HepG2 (cell line): ENCODE measurements around the gene DOLK. TPM values are rescaled to one million over a fixed set of nuclear protein-coding genes. Genes with fewer than 3 reads are reported as not detected.
A peak's percentile ranks its signal among the peaks of the same experiment; 100 is the strongest.

ENCODE experiments used
- AGO1 ChIP-seq: fragments of 200-400 bp; formaldehyde crosslinking; IDR thresholded peaks from 2 replicates; pipeline ENCODE4 v1.6.1; 2017; ENCODE audit warnings: mild to moderate bottlenecking, low read depth, low read length, moderate library complexity; ENCODE audit not compliant: poor library complexity, severe bottlenecking
- CBX5 ChIP-seq: sonication (generic); formaldehyde crosslinking; IDR thresholded peaks from 2 replicates; pipeline ENCODE4 v1.4.0; 2020; ENCODE audit warnings: missing genetic modification reagents, borderline replicate concordance
- CHCHD3 ChIP-seq: sonication (generic); formaldehyde crosslinking; IDR thresholded peaks from 2 replicates; pipeline ENCODE4 v1.8.0; 2022; ENCODE audit warnings: mild to moderate bottlenecking, missing genetic modification reagents, moderate library complexity
- FOXO1 ChIP-seq: sonication (generic); formaldehyde crosslinking; IDR thresholded peaks from 2 replicates; pipeline ENCODE4 v1.4.0; 2020; ENCODE audit warnings: missing genetic modification reagents
- GATA4 ChIP-seq: sonication (generic); IDR thresholded peaks from 2 replicates; pipeline ENCODE4 v1.6.1; 2016; ENCODE audit warnings: antibody characterized with exemption, low read depth, borderline replicate concordance
- GATAD1 ChIP-seq: IDR thresholded peaks from 2 replicates; pipeline ENCODE4 v1.6.1; 2016; ENCODE audit warnings: missing genetic modification reagents, missing compliant biosample characterization
- IRF2 ChIP-seq: IDR thresholded peaks from 2 replicates; pipeline ENCODE4 v1.6.1; 2018; ENCODE audit warnings: missing genetic modification reagents, missing compliant biosample characterization
- KMT2A ChIP-seq: sonication (generic); formaldehyde crosslinking; IDR thresholded peaks from 2 replicates; pipeline ENCODE4 v1.4.0; 2020; ENCODE audit warnings: missing genetic modification reagents
- MBNL3 ChIP-seq: fragments of 250-450 bp; sonication (Bioruptor Pico); conservative IDR thresholded peaks from 2 replicates; pipeline ENCODE4 v1.8.0; 2022; ENCODE audit warnings: mild to moderate bottlenecking, inconsistent platforms
- RBFOX2 ChIP-seq: fragments of 200-400 bp; formaldehyde crosslinking; IDR thresholded peaks from 2 replicates; pipeline ENCODE4 v1.6.1; 2017; ENCODE audit warnings: low read depth, mild to moderate bottlenecking, low read length
- SIN3B ChIP-seq: fragments of 150-350 bp; IDR thresholded peaks from 2 replicates; pipeline ENCODE4 v1.6.1; 2014; ENCODE audit warnings: low read length
- SYNCRIP ChIP-seq: fragments of 200-400 bp; formaldehyde crosslinking; IDR thresholded peaks from 2 replicates; pipeline ENCODE4 v1.6.1; 2018; ENCODE audit warnings: mild to moderate bottlenecking, low read depth, low read length; ENCODE audit not compliant: insufficient read depth
- TEAD2 ChIP-seq: sonication (generic); formaldehyde crosslinking; IDR thresholded peaks from 2 replicates; pipeline ENCODE4 v1.9.0; 2021; ENCODE audit warnings: missing genetic modification reagents
- TMF1 ChIP-seq: sonication (generic); formaldehyde crosslinking; IDR thresholded peaks from 2 replicates; pipeline ENCODE4 v1.8.1; 2022; ENCODE audit warnings: low read depth, missing genetic modification reagents
- ZNF296 ChIP-seq: sonication (generic); formaldehyde crosslinking; conservative IDR thresholded peaks from 2 replicates; pipeline ENCODE4 v1.5.0; 2020; ENCODE audit warnings: mild to moderate bottlenecking, missing genetic modification reagents
- ZNF441 ChIP-seq: sonication (generic); formaldehyde crosslinking; IDR thresholded peaks from 2 replicates; pipeline ENCODE4 v1.7.0; 2021; ENCODE audit warnings: missing genetic modification reagents, borderline replicate concordance
- ZNF557 ChIP-seq: sonication (generic); formaldehyde crosslinking; IDR thresholded peaks from 2 replicates; pipeline ENCODE4 v1.4.0; 2020; ENCODE audit warnings: missing genetic modification reagents
- ZNF678 ChIP-seq: sonication (generic); formaldehyde crosslinking; IDR thresholded peaks from 2 replicates; pipeline ENCODE4 v1.4.0; 2020; ENCODE audit warnings: mild to moderate bottlenecking, missing genetic modification reagents
- polyA plus RNA-seq, 8 experiments: library from polyadenylated mRNA; depleted of rRNA in 3 of 8; stranded (reverse) in 7 of 8; unstranded in 1 of 8; fragments of >200 nt; fragmentation: Illumina TruSeq in 4 of 8; extraction: Trizol in 4 of 8; gene quantifications; 2 replicates each; pipeline versions ENCODE4 v1.2.1 to v1.2.3, GENCODE V29; 2011 to 2016; ENCODE audit warnings: low read depth in 4 of 8, missing spikeins in 1 of 8, mixed read lengths in 1 of 8; ENCODE audit not compliant: insufficient read depth in 1 of 8
- total RNA-seq, 5 experiments: library from RNA; depleted of rRNA; stranded (reverse); fragments of >200 nt; fragmentation: Illumina TruSeq; extraction: Trizol; gene quantifications; 2 replicates each; pipeline ENCODE4 v1.2.3, GENCODE V29; 2016; ENCODE audit warnings: low read depth in 1 of 5
- TF ChIP-seq, protein P1 (sequence below): sonication (generic); formaldehyde crosslinking; IDR thresholded peaks from 2 replicates; pipeline ENCODE4 v1.4.0; 2020; ENCODE audit warnings: missing genetic modification reagents; ENCODE audit errors: not compliant biosample characterization
- TF ChIP-seq, protein P2 (sequence below): sonication (generic); formaldehyde crosslinking; IDR thresholded peaks from 2 replicates; pipeline ENCODE4 v1.4.0; 2020; ENCODE audit warnings: missing genetic modification reagents
- TF ChIP-seq, protein P3 (sequence below): IDR thresholded peaks from 2 replicates; pipeline ENCODE4 v1.6.1; 2016
- TF ChIP-seq, protein P4 (sequence below): sonication (generic); formaldehyde crosslinking; IDR thresholded peaks from 2 replicates; pipeline ENCODE4 v1.4.0; 2020; ENCODE audit warnings: missing genetic modification reagents

Gene DOLK
- total and polyA plus RNA-seq, 2 of the 13 experiments (the other 11 are each of a cell fraction or from before 2014, with no cell fraction given): 15.4 to 18.7 TPM

DNA sequence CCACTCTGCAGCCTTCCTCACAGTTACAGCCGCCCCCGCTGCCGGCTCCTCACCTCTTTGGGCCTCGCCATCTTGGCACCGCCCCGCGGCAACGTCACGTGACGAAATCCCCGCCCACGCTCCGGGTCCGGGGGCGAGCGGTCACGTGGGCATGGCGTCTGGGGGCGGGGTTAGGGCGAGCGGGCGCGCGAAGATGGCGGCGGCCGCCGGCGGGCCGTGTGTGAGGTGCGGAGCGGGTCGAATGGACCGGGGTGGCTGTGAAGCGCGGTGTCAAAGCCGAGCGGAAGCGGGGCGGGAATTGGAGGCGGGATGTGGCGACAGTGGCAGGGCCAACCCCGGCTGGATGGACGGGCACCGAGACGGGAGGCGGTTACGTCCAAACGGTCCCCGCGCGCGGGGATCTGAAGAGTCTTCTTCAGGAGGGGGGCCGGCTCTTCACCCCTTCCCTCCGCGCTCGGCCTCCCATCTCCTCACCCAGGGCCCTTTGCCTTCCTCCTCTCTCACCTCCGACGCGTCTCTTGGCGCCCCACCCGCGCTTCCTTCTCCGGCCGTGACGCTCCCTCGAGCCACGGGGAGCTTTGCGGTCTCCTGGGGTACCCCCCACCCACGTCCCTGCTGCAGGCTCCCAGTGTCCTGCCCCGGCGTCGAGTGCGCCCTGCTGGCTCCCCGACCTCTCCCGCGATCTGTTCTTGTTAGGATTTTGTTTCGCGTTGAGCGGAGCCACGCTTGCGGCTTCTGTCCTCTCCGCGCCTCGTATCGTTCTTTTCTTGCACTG, at the start of gene DOLK, which contains the start of gene NUP188 (continued):
- TF ChIP-seq IRF2 (CRISPR knock-in tag): peak; percentile 53; the same call in 1 of the 2 replicates
- TF ChIP-seq AGO1: peak; percentile 60
- TF ChIP-seq, protein P1, sequence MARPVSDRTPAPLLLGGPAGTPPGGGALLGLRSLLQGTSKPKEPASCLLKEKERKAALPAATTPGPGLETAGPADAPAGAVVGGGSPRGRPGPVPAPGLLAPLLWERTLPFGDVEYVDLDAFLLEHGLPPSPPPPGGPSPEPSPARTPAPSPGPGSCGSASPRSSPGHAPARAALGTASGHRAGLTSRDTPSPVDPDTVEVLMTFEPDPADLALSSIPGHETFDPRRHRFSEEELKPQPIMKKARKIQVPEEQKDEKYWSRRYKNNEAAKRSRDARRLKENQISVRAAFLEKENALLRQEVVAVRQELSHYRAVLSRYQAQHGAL (CRISPR knock-in tag): no peak
- TF ChIP-seq ZNF296 (CRISPR knock-in tag): no peak
- no peak for TF ChIP-seq SYNCRIP
- peak; percentile 98 for TF ChIP-seq RBFOX2
- TF ChIP-seq FOXO1 (CRISPR knock-in tag): peak; percentile 10; the same call in 1 of the 2 replicates
- peak; percentile 64; the same call in 1 of the 2 replicates for TF ChIP-seq GATA4
- TF ChIP-seq GATAD1 (CRISPR knock-in tag): peak; percentile 91
- no peak for TF ChIP-seq CHCHD3 (CRISPR knock-in tag)
- peak; percentile 84; the same call in 1 of the 2 replicates for TF ChIP-seq ZNF441 (CRISPR knock-in tag)
- TF ChIP-seq, protein P2, sequence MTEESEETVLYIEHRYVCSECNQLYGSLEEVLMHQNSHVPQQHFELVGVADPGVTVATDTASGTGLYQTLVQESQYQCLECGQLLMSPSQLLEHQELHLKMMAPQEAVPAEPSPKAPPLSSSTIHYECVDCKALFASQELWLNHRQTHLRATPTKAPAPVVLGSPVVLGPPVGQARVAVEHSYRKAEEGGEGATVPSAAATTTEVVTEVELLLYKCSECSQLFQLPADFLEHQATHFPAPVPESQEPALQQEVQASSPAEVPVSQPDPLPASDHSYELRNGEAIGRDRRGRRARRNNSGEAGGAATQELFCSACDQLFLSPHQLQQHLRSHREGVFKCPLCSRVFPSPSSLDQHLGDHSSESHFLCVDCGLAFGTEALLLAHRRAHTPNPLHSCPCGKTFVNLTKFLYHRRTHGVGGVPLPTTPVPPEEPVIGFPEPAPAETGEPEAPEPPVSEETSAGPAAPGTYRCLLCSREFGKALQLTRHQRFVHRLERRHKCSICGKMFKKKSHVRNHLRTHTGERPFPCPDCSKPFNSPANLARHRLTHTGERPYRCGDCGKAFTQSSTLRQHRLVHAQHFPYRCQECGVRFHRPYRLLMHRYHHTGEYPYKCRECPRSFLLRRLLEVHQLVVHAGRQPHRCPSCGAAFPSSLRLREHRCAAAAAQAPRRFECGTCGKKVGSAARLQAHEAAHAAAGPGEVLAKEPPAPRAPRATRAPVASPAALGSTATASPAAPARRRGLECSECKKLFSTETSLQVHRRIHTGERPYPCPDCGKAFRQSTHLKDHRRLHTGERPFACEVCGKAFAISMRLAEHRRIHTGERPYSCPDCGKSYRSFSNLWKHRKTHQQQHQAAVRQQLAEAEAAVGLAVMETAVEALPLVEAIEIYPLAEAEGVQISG (CRISPR knock-in tag): peak; percentile 83; the same call in 1 of the 2 replicates
- TF ChIP-seq TEAD2: no peak
- TF ChIP-seq, protein P3, sequence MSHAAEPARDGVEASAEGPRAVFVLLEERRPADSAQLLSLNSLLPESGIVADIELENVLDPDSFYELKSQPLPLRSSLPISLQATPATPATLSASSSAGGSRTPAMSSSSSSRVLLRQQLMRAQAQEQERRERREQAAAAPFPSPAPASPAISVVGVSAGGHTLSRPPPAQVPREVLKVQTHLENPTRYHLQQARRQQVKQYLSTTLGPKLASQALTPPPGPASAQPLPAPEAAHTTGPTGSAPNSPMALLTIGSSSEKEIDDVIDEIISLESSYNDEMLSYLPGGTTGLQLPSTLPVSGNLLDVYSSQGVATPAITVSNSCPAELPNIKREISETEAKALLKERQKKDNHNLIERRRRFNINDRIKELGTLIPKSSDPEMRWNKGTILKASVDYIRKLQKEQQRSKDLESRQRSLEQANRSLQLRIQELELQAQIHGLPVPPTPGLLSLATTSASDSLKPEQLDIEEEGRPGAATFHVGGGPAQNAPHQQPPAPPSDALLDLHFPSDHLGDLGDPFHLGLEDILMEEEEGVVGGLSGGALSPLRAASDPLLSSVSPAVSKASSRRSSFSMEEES (CRISPR knock-in tag): peak; percentile 93
- TF ChIP-seq TMF1: no peak
- TF ChIP-seq, protein P4, sequence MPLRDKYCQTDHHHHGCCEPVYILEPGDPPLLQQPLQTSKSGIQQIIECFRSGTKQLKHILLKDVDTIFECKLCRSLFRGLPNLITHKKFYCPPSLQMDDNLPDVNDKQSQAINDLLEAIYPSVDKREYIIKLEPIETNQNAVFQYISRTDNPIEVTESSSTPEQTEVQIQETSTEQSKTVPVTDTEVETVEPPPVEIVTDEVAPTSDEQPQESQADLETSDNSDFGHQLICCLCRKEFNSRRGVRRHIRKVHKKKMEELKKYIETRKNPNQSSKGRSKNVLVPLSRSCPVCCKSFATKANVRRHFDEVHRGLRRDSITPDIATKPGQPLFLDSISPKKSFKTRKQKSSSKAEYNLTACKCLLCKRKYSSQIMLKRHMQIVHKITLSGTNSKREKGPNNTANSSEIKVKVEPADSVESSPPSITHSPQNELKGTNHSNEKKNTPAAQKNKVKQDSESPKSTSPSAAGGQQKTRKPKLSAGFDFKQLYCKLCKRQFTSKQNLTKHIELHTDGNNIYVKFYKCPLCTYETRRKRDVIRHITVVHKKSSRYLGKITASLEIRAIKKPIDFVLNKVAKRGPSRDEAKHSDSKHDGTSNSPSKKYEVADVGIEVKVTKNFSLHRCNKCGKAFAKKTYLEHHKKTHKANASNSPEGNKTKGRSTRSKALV (CRISPR knock-in tag): 0 out of 2 replicates have a peak, but pooled peaks have one; percentile 24
- TF ChIP-seq ZNF678 (CRISPR knock-in tag): no peak
- TF ChIP-seq SIN3B: peak; percentile 66; the same call in 1 of the 2 replicates
- no peak; the same call in 1 of the 2 replicates for TF ChIP-seq CBX5 (CRISPR knock-in tag)
- TF ChIP-seq MBNL3 (CRISPR knock-in tag): no peak
- peak; percentile 89 for TF ChIP-seq KMT2A (CRISPR knock-in tag)
- 0 out of 2 replicates have a peak, but pooled peaks have one; percentile 44 for TF ChIP-seq ZNF557 (CRISPR knock-in tag)
